KG1 (cell line): ENCODE measurements around the gene DNMT3L.

Experiments used
- DNase-seq: peaks from one replicate; lab custom pipeline; 2025; lab: John Stamatoyannopoulos, UW

The DNMT3L gene

GRCh38 chr21:44279354-44280260 is 17.9 kb upstream of the DNMT3L start:
- DNase-seq, result no peak

GRCh38 chr21:44275041-44275440 is 13.3 kb upstream of the DNMT3L start:
- DNase-seq, result no peak

GRCh38 chr21:44273046-44273445 is 11.3 kb upstream of the DNMT3L start:
- no peak for DNase-seq

- no peak for DNase-seq
Observed at GRCh38 chr21:44272284-44272858, 10.7 kb upstream of the DNMT3L start.

GRCh38 chr21:44271558-44272283 is 10.0 kb upstream of the DNMT3L start:
- DNase-seq, result no peak

- no peak for DNase-seq
Observed at GRCh38 chr21:44269090-44269489, 7.4 kb upstream of the DNMT3L start.

- DNase-seq, result no peak
Observed at GRCh38 chr21:44267655-44268142, 6.0 kb upstream of the DNMT3L start.

GRCh38 chr21:44265734-44266270 is 4.1 kb upstream of the DNMT3L start:
- DNase-seq, result no peak

- DNase-seq, result no peak
Observed at GRCh38 chr21:44263768-44264167, 2.1 kb upstream of the DNMT3L start.

GRCh38 chr21:44263221-44263760 is 1.6 kb upstream of the DNMT3L start:
- DNase-seq, result no peak

GRCh38 chr21:44262338-44263056 is 800 bp upstream of the DNMT3L start:
- no peak for DNase-seq

- DNase-seq, result no peak
Observed at GRCh38 chr21:44260791-44261631, 686 bp downstream of the DNMT3L start.

GRCh38 chr21:44260066-44260465 is 1.6 kb downstream of the DNMT3L start:
- no peak for DNase-seq

GRCh38 chr21:44259082-44259705 is 2.5 kb downstream of the DNMT3L start:
- DNase-seq, result no peak

GRCh38 chr21:44258056-44258725 is 3.5 kb downstream of the DNMT3L start:
- DNase-seq, result no peak

- no peak for DNase-seq
Observed at GRCh38 chr21:44255511-44255981, 6.2 kb downstream of the DNMT3L start.

- no peak for DNase-seq
Observed at GRCh38 chr21:44253832-44254710, 7.6 kb downstream of the DNMT3L start.
